ENCODE data around the gene SEMA5A. TPM values are rescaled to one million over a fixed set of nuclear protein-coding genes. Genes with fewer than 3 reads are reported as not detected.

Gene SEMA5A
- total RNA-seq, 6 experiments from 2014 or later: 54.2 to 69.7 (median 59.9) TPM

GRCh38 chr5:9474219-9475002, 71.5 kb downstream of the SEMA5A start:
- Mint-ChIP-seq H3K27me3 (ENCODE audit: insufficient read depth) (peaks cover 2% of the 10 kb centered on the region), H3K4me3 (no peak overlapping the region), H3K27ac (no peak overlapping the region), H3K36me3 (ENCODE audit: low read depth) (peaks cover 26% of the 10 kb centered on the region), H3K4me1 (ENCODE audit: low read depth) (peaks cover 48% of the 10 kb centered on the region), H3K9me3 (peaks cover 25% of the 10 kb centered on the region)
- DNase-seq: no peak
- TF ChIP-seq, protein P1, sequence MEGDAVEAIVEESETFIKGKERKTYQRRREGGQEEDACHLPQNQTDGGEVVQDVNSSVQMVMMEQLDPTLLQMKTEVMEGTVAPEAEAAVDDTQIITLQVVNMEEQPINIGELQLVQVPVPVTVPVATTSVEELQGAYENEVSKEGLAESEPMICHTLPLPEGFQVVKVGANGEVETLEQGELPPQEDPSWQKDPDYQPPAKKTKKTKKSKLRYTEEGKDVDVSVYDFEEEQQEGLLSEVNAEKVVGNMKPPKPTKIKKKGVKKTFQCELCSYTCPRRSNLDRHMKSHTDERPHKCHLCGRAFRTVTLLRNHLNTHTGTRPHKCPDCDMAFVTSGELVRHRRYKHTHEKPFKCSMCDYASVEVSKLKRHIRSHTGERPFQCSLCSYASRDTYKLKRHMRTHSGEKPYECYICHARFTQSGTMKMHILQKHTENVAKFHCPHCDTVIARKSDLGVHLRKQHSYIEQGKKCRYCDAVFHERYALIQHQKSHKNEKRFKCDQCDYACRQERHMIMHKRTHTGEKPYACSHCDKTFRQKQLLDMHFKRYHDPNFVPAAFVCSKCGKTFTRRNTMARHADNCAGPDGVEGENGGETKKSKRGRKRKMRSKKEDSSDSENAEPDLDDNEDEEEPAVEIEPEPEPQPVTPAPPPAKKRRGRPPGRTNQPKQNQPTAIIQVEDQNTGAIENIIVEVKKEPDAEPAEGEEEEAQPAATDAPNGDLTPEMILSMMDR (IDR thresholded peaks at IDR 0.05): no peak

GRCh38 chr5:9473624-9474023, 72.3 kb downstream of the SEMA5A start:
- DNase-seq: peak; percentile 68
- TF ChIP-seq, protein P1 (IDR thresholded peaks at IDR 0.05): no peak
- H3K36me3 Mint-ChIP-seq (ENCODE audit: low read depth): peaks cover 20% of the 10 kb centered on the region
- peaks cover 19% of the 10 kb centered on the region for H3K9me3 Mint-ChIP-seq
- H3K27me3 Mint-ChIP-seq (ENCODE audit: insufficient read depth): peaks cover 2% of the 10 kb centered on the region
- peaks cover 41% of the 10 kb centered on the region for H3K4me1 Mint-ChIP-seq (ENCODE audit: low read depth)
- peak overlapping the region; percentile 34; the same call in 1 of the 2 replicates for H3K4me3 Mint-ChIP-seq
- H3K27ac Mint-ChIP-seq: peak overlapping the region; percentile 59

- H3K36me3 Mint-ChIP-seq (ENCODE audit: low read depth): no peaks in the 10 kb centered on the region
- no peak overlapping the region for H3K4me3 Mint-ChIP-seq
- TF ChIP-seq, protein P1 (IDR thresholded peaks at IDR 0.05): no peak
- H3K27me3 Mint-ChIP-seq (ENCODE audit: insufficient read depth): peaks cover 2% of the 10 kb centered on the region
- H3K27ac Mint-ChIP-seq: no peak overlapping the region
- H3K4me1 Mint-ChIP-seq (ENCODE audit: low read depth): peaks cover 61% of the 10 kb centered on the region
- no peaks in the 10 kb centered on the region for H3K9me3 Mint-ChIP-seq
- no peak for DNase-seq
Measured at GRCh38 chr5:9470410-9470809, 75.5 kb downstream of the SEMA5A start.

GRCh38 chr5:9468060-9468388, 77.9 kb downstream of the SEMA5A start:
- Mint-ChIP-seq H3K27ac (peak overlapping the region; percentile 74), H3K4me3 (peak overlapping the region; percentile 49), H3K4me1 (ENCODE audit: low read depth) (peaks cover 40% of the 10 kb centered on the region), H3K36me3 (ENCODE audit: low read depth) (0 out of 2 replicates have a peak, but pooled peaks cover 2% of the 10 kb centered on the region), H3K9me3 (no peaks in the 10 kb centered on the region), H3K27me3 (ENCODE audit: insufficient read depth) (peaks cover 2% of the 10 kb centered on the region; the same call in 1 of the 2 replicates)
- peak; percentile 94 for DNase-seq
- TF ChIP-seq, protein P1 (IDR thresholded peaks at IDR 0.05): no peak

DNA sequence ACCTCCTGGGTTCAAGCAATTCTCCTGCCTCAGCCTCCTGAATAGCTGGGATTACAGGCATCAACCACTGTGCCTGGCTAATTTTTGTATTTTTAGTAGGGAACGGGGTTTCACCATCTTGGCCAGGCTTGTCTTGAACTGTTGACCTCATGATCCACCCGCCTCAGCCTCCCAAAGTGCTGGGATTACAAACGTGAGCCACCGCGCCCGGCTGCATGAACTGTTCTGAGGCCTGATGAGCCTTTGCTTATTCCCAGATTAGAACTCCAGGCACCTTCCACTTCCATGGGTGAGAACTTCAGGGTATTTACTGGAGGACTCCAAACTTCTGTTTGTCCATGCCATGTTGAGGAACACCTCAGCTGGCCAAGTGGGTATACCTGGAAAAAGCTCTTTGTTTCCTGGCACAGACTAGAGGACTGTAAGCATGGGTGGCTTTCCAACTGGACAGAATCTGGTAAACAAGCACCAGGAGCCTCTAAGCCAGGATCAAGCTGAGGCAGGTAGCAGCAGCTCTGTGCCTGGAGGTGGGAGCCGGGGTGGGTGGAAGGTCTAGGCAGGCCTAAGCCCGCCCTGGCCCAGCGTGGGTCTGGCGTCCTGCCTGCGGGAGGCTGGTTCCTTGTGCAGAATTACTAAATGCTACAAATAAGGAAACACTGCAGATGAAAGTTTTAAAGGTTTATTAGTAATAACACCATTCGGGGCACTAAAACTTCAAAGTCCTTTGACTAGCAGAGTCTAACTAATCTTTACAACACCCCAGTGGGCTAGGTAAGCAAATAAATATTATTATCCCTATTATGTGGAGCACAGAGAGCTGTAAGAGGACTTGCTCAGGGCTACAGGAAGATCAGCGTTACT, 78.4 kb downstream of the SEMA5A start:
- DNase-seq: no peak
- Mint-ChIP-seq H3K27me3 (ENCODE audit: insufficient read depth) (peaks cover 2% of the 10 kb centered on the region; the same call in 1 of the 2 replicates), H3K4me3 (peak overlapping the region; percentile 49), H3K4me1 (ENCODE audit: low read depth) (peaks cover 40% of the 10 kb centered on the region), H3K27ac (peak overlapping the region; percentile 74), H3K36me3 (ENCODE audit: low read depth) (0 out of 2 replicates have a peak, but pooled peaks cover 4% of the 10 kb centered on the region), H3K9me3 (no peaks in the 10 kb centered on the region)
- TF ChIP-seq, protein P1 (IDR thresholded peaks at IDR 0.05): no peak

Measured in HFFc6 (cell line).